Measurements from ENCODE around the gene FKBP2. TPM values are rescaled to one million over a fixed set of nuclear protein-coding genes. Genes with fewer than 3 reads are reported as not detected.

Gene FKBP2
- total RNA-seq, 1 donor from 2014 or later, result 50.0 TPM

DNA sequence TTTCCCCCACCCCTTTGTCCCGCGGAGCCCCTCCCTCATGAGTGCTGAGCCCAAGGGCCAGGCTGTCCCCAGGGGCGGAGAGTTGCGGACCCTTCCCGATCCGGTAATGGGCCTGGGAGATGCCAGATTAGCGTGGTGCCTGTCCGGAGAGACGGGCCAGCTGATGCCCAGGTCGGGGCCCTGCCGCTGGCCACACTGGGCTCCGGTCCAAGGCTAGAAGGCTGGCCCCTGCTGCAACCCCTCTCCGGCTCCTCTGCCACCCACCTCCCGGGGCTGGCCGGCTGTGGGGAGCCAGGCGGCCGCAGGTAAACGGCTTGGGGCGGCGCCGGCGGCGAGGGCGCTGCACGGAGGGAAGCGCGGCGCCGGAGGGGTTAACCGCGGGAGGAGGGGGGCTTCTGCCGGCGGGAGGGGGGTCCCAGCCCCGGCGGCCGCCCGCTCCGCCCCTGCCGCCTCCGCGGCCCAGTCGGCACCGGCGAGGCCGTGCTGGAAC is 50.4 kb downstream of the FKBP2 start, which contains the start of gene KCNK4:
Gene KCNK4, plus strand, starts transcription at position 41 of the 490 bp plus-strand sequence. CDS start 1,717 bp downstream, outside the sequence.
- ATAC-seq, result no peak
- no peak for DNase-seq
- intact Hi-C loops (cut with micrococcal nuclease), result no loop called here

DNA sequence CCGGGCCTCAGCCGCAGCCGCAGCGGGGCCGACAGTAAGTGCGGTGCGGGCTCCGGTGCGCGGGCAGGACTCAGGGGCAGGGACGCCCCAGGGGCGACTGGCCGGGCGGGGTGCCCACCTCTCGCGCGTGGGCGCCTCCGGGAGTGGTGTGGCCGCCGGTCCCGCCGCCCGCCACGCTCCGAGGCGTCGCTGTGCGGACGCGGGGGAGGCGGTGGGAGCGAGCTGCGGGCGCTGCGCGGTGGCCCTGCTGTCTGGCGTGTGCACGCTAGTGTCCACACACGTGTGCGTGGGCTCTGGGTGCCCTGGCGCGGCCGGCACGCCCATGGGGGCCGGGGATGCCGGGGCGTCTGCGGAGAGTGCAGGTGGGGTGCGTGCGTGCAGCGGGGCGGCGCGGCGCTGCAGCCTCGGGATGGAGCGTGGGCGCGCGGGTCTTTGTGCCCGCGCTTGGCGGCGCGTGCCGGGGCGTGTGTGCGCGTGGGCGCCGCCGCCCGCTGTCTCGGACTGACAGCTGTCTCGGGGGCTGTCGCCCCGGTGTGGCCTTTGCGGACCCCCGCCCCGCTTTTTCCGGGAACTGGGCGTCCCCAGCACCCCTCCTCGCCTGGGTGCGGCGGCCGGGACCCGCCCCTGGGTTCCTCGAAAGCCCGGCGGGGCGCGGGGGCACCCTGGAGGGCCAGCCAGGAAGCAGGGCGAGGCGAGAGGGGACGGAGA is 51.0 kb downstream of the FKBP2 start:
- no peak for DNase-seq
- intact Hi-C loops (cut with micrococcal nuclease), result no loop called here
- no peak for ATAC-seq

DNA sequence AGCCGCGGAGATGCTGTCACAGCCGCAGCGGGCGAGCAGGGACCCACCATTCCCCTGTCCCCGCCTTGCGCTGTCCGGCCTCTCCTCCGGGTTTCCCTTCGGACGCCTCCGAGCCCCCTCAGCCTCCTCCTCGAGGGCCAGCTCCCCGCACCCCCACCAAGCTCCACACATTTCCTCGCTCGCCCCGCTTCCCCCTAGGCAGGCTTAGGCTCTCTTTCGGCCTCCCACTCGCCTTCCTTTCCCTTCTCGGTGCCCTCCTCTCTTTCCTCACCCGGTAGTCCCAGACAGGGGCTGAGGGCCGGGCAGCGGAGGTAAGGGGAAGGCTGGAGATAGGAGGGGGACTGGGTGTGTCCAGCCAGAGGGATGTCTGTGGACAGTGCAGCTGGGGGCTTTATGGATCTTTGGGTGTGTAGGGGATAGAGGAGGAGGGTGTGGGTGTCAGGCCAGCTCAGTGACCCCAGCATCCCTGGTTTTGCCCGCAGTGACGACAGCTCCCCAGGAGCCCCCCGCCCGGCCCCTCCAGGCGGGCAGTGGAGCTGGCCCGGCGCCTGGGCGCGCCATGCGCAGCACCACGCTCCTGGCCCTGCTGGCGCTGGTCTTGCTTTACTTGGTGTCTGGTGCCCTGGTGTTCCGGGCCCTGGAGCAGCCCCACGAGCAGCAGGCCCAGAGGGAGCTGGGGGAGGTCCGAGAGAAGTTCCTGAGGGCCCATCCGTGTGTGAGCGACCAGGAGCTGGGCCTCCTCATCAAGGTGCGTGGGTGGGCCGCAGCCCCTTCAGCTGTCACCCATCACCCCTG is 51.8 kb downstream of the FKBP2 start:
- intact Hi-C loops (cut with micrococcal nuclease), result no loop called here
- DNase-seq (no peak), ATAC-seq (no peak)

Other genes with a start within 250 kb of the FKBP2 start
- gene FLRT1, start 205.2 kb upstream of the FKBP2 start, total RNA-seq, result 0.45 TPM
- 139 TPM for gene MACROD1, start 75.0 kb upstream of the FKBP2 start, total RNA-seq
- gene STIP1, start 54.9 kb upstream of the FKBP2 start, total RNA-seq, result 127 TPM
- gene FERMT3, start 34.4 kb upstream of the FKBP2 start, total RNA-seq, result 6.9 TPM
- 84.9 TPM for gene TRPT1, start 14.9 kb upstream of the FKBP2 start, total RNA-seq
- 73.9 TPM for gene NUDT22, start 14.8 kb upstream of the FKBP2 start, total RNA-seq
- 59.1 TPM for gene DNAJC4, start 10.5 kb upstream of the FKBP2 start, total RNA-seq
- 305 TPM for gene VEGFB, start 6.5 kb upstream of the FKBP2 start, total RNA-seq
- 132 TPM for gene PPP1R14B, start 5.8 kb downstream of the FKBP2 start, total RNA-seq
- 12.0 TPM for gene PLCB3, start 10.4 kb downstream of the FKBP2 start, total RNA-seq
- gene BAD, start 43.6 kb downstream of the FKBP2 start, total RNA-seq, result 98.7 TPM
- 33.6 TPM for gene GPR137, start 44.8 kb downstream of the FKBP2 start, total RNA-seq
- not detected for gene KCNK4, start 50.2 kb downstream of the FKBP2 start, total RNA-seq
- gene CATSPERZ, start 59.3 kb downstream of the FKBP2 start, total RNA-seq, result not detected
- gene ESRRA, start 64.4 kb downstream of the FKBP2 start, total RNA-seq, result 256 TPM
- 83.4 TPM for gene TRMT112, start 76.5 kb downstream of the FKBP2 start, total RNA-seq
- 362 TPM for gene PRDX5, start 77.0 kb downstream of the FKBP2 start, total RNA-seq
- gene CCDC88B, start 99.1 kb downstream of the FKBP2 start, total RNA-seq, result 7.2 TPM
- gene RPS6KA4, start 118.1 kb downstream of the FKBP2 start, total RNA-seq, result 15.1 TPM

All from left ventricle myocardium superior (tissue), 1 donor.